Cortex of kidney (tissue), 1 donor: ENCODE results near the gene ZNF385C.
"Not testable (repeated sequence)": the region's sequence is repeated elsewhere in the genome, so short reads cannot be mapped to it uniquely, and the experiment has no call there.

Experiments
- DNase-seq: peaks from one replicate; lab custom pipeline; 2025; lab: John Stamatoyannopoulos, UW

Gene ZNF385C

DNA sequence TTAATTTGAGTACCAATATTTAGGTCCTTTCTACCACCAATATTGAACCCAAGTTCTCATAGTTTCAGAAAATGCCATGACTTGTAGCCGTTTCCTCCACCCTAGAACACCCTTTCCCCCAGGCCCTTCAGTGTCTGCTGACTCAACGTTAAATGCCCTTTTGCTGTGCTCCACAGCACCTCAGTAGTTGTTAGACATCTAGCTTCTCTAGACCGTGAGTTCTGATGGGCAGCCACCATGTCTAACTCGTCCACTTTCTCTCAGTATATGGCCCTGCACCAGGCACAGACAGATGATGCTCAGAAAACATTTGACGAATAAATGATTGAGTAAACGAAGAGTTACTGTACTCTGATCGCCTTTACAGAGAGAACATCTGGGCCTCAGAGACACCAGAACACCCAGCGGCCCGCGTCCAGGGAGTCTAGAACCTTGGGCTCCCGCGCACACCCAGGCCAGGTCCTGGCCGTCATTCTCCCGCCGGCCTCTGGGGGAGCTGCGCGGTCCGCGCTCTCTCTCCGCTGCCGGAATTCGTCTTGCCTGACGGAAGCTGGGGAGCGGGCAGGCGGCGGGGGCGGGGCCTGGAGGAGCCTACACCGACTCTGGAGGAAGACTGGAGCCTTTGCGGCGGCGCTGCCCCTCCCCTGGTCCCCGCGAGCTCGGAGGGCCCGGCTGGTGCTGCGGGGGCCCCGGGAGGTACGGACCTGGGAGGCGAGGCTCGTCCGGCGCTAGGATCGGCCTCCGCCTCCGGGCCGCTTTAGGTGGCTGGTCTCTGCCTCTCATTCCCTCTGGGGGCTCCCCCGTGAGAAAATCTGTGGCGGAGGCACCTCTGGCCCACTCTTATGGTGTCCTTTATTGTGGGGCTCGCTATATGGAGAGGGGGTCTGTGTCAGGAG, 78.5 kb downstream of the ZNF385C start, which contains the start of gene NKIRAS2:
Gene NKIRAS2 (plus strand): TSS at position 582 of the 896 bp plus-strand sequence. CDS start 1,488 bp downstream, outside the sequence.
- no peak for DNase-seq

DNA sequence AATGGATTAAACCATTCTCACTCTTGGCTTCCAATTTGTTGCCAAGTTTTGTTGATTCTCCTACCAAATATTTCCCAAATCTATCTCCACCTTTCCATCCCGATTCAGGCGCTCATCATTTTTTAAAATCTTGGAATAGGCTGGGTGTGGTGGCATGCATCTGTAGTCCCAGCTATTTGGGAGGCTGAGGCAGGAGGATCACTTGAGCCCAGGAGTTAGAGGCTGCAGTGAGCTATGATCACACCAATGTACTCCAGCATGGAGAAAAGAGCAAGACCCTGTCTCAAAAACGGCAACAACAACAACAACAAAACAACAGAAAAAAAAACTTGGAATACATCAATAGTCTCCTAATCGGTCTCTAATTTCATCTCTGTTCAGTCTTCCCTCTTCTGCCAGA, 79.3 kb downstream of the ZNF385C start:
- no peak for DNase-seq

DNA sequence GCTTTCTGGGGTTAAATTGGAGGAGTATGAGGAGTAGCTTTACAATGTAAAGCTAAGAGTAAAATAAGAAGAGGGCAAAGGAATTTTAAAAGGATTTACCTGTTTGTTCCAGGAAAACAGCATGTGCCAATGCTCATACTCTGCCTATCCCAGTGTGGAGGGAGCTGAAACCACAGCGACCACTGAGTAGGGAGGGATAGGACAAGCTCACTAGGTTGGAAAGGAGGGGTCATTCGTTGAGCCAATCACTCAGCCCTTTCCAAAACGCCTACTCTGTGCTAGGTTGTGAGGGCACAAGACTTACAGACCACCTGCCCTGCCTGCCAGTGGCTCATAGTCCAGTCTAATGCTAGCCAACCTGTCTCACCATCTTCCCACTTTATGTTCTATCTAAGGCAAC, 79.9 kb downstream of the ZNF385C start:
- DNase-seq: no peak

DNA sequence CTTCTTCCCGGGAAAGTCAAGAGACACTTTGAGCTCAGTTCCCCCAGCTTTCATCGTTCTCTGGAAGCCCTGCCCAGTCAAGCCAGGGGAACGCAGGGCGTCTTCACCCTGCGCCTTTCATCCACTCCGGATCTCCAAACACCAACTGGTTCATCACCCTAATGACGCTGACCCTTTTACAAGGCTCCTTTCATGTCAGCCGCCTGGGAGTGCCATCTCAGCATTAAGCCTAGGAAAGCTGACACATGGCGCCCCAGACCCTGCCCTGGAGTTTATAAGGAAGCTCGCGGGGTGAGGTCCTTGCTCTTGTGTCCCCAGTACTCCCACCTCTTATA, 80.4 kb downstream of the ZNF385C start:
- no peak for DNase-seq

DNA sequence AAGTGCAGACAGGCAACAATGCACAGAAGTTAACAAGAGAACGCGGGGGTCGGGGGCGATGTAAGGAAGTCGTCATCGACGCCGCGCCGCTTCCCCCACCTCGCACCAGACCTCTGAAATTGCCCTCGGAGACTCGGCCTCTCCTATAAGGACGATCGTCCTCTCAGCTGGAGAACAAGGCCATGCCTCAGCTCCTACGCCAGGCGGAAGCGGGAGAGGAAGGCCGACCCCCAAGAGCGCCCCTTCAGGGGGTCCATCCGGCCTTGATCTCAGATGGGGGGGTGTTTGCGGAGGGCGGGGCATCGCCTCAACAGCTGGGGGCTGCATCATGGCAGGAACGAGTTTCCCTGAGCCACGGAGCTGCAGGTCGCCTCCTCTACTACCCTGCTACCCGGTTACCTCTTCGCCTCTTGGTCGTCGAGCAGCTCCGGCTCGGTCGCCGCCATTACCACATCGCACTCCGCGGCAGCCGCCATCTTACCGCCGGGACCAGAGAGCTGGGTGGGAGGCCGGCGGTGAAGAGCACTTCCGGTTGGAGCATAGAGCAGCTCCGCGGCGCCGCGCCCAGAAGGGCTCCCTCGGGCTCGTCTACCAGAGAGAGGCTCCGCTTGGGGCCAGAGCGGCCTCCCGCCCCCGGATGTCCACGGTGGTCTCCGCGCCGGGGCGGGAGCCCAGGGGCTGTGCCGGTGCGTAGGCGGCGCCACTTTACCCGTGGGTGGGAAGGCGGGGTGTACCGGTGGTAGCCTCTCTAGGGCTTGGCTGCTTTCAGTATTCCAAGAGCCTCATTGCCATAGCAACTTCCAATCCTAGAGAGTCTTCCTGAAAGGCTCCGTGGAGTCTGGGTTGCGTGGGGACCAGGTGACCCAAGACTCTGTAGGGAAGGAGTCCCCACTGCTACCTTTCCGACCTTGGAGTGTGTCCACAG, 81.1 kb downstream of the ZNF385C start, which contains the start of gene DNAJC7:
Gene DNAJC7 (minus strand): TSS at position 499 of the 925 bp plus-strand sequence. CDS start 23 bp downstream, at position 476.
- DNase-seq: no peak

DNA sequence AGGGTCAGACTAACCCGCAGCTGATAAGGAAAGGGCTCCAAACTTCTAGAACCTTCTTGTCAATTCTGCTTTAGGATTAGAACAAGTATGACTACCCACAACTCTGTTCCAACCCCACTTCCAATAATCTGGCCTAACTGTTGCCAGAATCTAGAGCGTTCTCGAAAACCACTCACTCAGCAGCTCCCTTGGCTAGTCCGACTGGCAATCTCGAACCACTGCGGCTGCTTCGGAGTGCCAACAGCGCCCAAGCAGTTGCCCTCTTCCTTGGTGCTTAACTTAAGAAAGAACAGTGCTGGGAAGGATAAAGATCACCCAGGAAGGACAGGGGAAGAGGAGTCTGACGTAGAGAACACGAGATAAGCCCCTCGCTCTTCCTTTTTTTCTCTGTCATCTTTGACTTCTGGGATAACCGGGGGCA, 81.9 kb downstream of the ZNF385C start:
- DNase-seq: no peak

DNA sequence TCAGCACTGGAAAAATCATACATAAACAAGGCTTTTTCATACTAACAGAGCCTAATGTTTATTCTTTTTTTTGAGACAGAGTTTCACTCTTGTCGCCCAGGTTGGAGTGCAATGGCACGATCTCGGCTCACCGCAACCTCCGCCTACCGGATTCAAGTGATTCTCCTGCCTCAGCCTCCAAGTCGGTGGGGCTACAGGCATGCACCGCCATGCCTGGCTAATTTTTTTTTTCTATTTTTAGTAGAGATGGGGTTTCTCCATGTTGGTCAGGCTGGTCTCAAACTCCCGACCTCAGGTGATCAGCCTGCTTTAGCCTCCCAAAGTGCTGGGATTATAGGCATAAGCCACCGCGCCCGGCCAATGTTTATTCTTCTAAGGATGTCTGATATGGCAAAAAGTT, 84.5 kb downstream of the ZNF385C start:
- DNase-seq: not testable (repeated sequence)

DNA sequence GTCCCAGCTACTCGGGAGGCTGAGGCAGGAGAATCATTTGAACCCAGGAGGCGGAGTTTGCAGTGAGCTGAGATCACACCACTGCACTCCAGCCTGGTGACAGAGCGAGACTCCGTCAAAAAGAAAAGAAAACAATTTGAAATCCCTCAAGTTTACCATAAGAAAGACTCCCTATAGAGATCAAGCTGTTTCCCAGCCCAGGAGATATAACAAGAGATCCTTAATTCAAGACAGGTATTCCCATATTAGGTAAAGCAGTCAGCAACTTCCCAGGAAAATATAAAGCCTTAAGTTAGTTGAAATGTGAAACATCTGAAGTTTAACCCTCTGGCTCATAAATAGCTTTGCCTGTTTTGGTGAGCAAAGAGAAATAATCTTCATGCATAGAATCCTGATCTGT, 85.9 kb downstream of the ZNF385C start:
- DNase-seq: not testable (repeated sequence)

DNA sequence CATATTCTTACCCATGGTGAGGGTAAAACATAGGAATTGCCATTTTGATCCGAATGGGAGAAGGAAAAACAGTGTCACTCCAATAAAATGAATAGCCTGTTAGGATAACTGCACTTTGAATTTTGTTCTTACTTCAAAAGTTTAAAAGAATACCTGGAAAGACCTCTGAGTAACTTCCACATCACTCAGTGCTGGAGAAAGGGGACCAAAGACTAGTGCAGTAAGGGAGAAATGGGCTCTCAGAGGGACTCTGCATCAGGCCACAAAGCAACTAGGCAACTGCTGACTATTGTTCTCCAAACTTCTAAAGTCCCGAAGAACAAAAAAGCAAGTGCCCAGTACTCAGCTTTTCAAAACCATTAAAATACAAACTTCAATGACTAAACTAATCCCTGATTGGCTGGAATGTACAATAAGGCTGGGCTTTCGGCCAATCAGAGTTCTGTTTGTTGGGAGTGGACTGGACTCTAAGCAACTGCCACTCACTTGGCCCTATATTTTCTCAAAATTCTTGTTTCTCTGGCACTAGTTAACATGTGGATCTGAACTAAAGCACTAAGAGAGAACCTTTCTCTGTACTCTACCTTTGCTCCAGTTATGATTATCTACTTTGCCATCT, 87.3 kb downstream of the ZNF385C start:
- DNase-seq: no peak

DNA sequence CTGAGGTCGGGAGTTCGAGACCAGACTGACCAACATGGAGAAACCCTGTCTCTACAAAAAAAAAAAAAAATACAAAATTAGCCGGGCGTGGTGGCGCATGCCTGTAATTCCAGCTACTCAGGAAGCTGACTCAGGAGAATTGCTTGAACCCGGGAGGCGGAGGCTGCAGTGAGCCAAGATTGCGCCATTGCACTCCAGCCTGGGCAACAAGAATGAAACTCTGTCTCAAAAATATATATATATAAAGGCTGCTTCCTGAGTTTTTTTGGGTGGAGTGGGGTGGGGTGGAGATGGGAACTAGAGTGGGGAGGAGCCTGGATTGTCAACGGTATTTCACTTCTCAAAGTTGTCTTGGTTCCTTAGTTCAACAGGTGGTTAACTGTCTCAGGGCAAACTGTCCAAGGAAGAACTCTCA, 88.0 kb downstream of the ZNF385C start:
- not testable (repeated sequence) for DNase-seq

DNA sequence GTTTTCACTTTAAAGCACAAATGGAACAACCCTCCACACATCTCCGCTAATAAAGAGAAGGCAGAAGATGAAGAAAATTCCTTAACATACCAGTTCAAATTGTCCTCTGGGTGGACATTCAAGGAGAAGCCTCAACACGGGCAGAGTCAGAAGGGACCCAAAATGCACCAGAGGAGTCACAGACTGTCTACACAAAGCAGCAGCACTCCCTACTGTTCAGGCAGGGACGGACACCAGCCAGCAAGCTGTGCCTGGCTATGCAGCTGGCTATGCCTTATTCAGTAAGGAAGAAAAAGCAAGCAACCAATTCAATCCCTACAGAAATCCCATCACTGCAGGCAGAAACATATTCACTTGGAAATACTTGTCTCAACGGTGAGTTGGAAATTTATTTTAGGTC, 89.1 kb downstream of the ZNF385C start:
- no peak for DNase-seq

DNA sequence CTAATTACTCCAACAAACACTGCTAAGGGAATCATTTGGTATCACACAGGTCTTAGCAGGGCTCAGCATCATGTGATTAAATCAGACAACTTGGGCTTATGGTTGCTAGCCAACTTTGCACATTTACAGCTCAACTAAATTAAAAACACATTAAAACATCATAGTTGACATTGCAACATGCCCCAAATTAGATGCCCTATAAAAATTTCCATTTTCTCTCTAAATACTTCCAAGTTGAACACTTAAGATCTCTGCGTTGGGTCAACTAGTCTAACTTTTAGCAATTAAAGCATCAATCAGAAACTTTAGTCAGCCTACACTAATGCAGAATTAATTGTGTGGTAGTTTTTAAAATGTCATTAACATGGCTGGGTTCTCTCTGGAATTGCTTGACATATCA, 93.1 kb downstream of the ZNF385C start:
- no peak for DNase-seq

DNA sequence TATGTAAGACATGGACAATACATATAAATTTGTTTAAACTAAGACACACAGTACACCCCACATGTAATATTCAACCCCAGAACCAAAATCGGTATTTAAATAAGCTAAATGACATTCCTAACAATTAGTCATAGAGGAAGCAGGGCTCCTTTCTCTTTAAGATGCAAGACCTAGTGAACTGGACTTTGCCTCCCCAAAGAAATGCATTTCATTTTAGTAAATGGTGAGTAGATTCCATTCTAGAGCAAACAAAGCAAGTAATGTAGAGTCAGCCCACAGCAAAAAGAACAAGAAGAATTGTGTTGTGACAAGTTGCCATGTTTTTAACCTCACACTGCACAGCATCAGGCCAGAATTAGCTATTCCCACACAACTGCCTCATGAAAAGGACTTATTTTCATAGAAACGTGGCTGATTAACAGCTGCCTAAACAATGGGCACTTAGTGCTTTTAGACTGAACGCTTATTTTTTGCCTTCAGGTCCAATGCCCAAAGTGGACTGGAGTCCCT, 95.4 kb downstream of the ZNF385C start:
- no peak for DNase-seq

DNA sequence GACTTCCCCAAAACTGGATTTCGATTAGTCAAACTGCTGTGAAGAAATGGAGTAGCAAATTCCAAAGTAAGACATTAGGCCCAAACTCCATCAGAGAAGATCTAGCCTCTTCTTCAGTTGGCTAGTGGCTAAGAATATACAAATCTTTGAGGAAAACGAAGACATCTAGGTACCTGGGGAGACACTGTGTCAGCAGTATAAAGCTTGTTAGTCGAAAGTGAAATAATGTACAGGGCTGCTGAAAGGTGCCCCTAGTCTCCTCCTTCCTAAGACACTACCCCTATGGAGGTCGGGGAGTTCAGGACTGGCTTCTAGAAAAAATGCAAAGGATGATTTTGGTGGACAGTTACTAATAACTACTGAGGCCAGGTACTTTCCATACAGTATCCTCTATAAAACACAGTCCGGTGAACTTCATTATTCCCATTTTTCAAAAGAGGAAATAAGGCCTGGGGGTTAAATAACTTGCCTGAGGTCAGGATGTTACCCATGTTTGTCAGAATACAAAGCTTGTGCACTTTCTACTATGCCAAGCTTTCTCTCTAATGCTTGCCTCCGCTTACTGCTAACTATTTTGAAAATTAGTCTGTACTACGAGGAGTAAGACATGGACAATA, 96.0 kb downstream of the ZNF385C start:
- no peak for DNase-seq

DNA sequence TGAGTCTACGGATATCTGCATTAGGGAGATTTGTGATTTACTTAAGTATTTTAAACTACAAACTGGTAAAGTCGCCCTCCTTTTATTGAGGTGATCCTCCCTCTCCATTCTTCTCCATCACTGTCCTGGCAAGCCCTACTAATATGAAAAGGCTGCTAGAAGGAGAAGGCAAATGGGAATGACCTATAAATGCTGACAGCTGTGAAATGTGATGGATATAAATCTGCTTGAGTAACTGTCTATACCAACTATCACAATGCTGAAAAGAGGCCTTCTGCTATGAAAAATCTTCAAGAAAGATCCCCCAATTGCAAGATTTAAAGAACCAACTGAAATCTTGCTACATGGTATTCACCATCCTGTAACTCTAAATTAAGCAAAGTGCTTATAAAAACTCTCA, 96.5 kb downstream of the ZNF385C start:
- no peak for DNase-seq

DNA sequence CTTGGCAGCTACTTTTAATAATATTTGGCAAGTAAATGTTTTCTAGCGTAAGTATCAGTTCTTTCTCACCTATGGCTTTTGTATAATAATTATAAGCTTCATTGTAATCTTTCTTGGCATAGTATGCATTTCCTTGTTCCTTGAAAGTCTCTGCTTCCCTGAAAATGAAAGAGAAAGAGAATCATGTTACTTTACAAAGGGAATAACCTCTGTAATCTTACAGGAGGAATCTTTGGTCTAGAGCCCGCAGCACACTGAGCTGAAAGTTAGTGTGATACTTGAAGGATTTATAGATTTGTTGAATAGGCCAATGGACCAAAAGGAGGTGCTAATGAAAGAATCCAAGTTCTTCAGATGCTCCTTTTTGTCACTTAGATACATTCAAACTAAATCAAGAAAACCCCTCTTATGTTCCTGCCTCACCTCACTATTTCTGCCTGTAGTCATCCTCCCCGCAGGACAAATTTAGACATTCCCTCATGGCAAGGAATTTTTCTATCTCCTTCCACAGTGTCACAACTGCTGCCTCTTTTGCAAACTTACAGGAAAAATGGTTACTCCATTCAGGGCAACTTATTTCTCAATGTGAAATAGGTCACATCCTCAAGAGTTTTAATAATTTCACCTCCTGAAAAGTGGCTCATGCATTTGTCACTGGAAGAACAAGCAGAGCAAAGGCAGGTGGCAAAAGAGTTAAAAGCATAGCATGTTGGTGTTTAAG, 97.7 kb downstream of the ZNF385C start:
- no peak for DNase-seq

DNA sequence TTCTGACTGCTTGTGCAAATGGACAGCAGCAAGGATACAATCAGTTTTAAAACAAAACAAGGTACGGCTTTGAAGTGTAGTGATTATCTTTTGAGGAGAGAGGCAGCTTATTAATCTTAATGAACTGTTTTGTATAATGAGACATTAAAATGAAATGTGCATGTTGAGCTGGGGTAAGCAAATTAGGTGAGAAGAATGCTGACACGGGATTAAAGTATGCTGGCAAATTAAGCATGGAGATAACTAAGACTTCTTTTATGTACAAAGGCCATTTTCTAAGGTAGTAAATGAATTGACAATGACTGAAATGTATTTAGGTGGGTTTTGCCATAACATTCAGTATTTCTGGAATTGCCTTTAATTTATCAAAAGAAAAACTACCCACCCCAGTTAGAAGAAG, 99.8 kb downstream of the ZNF385C start:
- no peak for DNase-seq

DNA sequence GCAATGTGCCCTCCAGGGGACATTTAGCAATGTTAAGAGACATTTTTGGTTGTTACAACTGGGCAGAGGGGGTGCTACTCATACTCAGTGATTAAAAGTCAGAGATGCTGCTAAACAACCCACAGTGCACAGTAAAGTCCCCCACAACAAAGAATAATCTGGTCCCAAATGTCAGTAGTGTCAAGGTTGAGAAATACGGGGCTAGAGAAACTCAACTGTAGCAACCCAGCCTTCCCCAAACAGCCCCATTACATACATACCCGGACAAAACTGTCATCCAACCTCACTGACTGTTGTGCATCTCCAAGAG, 101.5 kb downstream of the ZNF385C start:
- DNase-seq: no peak

DNA sequence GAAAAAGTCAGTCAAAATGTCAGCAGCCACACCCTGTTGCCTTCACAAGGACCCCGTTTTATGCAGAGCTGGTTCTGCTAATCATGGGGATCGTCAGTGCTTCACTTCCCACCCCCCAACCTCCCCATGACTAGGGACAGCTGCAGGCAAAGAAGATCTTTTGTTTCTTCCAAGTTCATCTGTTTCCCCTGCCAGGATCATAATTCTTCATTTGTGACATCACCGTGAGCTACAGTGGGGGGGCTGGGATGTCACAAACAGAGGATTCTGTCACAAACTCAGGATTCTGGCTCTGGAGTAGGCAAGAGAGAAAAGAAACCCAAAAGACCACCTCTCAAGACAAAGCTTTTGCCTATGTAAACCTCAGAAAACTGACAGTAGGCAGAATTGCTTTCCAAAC, 105.7 kb downstream of the ZNF385C start:
- no peak for DNase-seq

DNA sequence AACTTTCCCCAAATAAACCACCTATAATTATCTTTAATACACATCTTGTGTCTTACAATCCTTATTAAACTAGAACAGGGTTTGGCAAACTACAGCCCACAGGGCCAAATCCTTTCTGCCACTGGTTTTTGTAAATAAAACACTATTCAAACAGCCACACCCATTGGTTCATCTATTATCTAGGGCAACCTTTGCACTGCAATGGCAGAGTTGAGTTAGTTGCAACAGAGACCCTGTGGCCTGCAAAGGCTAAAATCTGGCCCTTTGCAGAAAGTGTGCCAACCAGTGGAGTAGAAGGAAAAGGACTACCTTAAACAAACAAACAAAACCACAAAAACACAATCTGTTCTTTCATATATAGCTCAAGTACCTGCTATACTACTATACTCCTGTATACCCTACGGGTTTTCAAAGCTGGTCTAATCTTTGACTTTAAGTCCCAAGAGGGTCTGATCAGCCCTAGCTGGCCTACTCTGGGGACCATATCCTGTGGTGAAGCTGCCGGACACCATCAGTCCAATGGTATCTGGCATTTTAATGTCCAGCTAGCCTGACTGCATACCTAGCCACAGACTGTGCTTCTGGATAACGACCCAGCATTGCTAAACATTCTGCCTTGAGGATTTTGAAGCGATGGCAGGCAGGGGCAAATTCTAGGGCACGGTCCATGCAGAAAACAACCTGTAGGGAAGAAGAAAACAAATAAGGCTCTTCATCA, 108.4 kb downstream of the ZNF385C start:
- DNase-seq: no peak
